HG02884 (cell line): ENCODE data around the gene NFATC1.

Experiments used
- ATAC-seq: cut with Tn5 transposase; IDR thresholded peaks from one replicate; pipeline ENCODE4 v1.9.1; 2021; ENCODE audit warnings: mild to moderate bottlenecking, moderate library complexity; ENCODE audit not compliant: unreplicated experiment

NFATC1 gene

DNA sequence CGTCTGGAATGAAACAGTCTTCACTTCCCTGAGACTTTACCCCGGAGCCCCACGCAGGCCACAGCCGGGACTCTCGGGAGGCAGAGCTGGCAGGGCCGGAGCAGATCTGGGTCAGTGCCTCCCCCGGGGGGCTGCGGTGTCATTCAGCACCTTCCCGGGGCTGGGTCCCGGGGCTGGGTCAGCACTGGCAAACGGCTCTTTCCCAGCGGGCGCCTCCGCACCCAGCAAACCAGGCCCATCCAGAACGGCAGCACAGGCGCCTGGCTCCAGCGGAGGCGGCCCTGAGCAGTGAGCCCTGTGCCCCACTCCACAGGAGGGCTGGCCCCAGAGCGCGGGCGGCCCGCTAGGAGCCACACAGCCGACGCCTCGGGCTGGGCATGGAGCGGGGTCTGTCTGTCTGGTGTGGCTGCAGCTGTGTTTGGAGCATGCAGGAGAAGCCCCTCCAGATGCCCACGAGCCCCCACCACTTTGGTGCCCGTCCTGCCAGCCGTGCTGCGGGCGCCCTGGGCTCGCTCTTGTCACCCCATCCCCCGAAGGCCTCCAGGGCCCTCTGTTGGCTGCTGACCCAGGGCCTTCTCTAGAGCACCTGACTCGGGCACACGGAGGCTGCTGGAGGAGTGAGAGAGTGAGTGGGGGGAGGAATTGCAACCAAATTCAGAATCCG lies 151.8 kb downstream of the NFATC1 start:
- ATAC-seq, result no peak

GRCh38 chr18:79548077-79548450 lies 152.3 kb downstream of the NFATC1 start:
- no peak for ATAC-seq

DNA sequence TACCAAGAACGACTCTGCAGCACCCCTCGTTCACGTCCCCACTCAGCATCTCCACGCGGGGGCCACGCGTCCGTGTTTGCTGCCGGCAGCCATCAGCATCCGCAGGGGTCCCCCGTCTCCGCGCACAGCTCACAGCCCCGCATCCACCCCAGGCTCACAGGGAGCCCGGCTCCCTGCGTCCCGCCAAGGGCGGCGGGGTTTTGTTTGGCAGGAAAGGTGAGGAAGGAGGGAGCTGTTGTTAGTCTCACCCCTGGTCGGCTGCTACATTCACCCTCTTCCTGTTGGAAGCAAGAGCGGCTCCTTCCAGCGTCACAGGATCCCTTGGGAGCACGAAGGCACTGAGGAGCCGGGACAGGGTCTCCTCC lies 152.9 kb downstream of the NFATC1 start:
- ATAC-seq, result no peak

DNA sequence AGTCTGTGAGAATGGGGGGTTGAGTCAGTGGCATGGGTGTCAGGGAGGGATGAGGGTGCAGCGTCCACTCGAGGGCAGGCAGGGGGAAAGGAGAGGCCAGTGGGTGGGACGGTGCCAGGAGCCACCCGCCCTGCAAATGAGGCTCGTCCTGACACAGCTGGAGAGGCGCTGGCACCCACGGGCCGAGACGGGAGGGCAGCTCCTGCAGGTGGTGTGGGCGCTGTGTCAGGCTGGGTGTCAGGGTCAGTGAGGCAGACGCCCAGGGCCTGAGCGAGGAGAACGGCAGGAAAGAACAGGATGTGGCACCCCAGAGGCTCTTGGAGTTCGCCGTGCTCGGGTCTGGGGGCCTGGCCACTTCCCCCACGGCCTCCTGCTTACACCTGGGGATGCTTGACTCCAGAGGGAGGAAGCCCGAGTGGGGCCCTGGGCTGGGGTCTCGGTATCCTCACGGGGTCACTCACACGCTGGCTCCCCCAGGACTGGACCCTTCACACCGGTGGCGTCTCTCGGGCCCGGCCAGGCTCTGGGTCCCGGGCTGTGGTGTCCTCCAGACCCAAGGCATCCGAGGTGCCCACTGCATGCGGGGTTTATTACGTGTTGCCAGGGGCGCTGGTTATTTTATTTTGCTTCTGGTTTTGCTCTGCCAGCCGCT lies 153.4 kb downstream of the NFATC1 start:
- ATAC-seq, result no peak

GRCh38 chr18:79549638-79550000 lies 153.9 kb downstream of the NFATC1 start:
- ATAC-seq, result no peak

DNA sequence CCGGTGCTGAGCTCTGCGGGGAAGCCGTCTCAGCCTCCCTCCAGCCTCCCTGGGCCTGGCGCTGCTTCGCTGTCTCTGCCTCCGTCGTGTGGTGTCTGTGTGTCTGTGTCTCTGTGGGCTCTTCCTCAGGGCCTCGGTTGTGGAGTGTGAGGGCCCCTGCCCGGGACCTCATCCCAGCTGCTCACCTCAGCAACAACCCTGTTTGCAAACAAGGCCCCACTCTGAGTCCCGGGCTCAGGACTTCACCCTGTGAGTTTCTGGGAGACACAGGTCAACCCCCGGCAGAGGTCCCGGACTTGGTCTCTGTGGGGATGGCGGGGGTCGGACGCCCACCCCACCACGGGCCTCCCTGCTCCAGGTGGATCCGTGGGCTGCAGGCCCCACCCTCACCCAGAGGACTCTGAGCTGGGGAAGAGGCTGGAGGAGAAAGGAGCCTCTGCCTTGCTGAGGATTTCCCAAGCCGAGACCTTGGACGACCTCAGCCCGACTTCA lies 156.5 kb downstream of the NFATC1 start:
- no peak for ATAC-seq

GRCh38 chr18:79552696-79553095 lies 157.0 kb downstream of the NFATC1 start:
- ATAC-seq, result no peak

DNA sequence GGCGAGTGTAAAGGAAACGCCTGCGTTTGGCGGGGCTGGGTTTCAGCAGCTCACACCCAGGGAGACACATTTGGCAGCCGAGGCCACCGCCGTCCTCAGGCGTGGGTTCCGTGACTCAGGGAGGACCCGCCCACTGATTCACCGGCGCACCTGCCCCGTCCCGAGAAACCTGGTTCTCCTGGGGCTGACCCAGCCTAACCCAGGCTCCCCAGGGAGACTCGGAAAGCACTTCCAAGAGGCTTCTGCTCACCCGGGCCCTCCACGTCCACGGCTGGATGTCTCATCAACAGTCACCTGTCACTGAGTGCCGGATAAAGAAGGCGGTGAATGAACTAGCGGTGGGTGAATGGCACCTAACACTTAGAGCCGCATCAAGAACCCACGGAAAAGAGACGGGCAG lies 157.4 kb downstream of the NFATC1 start:
- no peak for ATAC-seq

DNA sequence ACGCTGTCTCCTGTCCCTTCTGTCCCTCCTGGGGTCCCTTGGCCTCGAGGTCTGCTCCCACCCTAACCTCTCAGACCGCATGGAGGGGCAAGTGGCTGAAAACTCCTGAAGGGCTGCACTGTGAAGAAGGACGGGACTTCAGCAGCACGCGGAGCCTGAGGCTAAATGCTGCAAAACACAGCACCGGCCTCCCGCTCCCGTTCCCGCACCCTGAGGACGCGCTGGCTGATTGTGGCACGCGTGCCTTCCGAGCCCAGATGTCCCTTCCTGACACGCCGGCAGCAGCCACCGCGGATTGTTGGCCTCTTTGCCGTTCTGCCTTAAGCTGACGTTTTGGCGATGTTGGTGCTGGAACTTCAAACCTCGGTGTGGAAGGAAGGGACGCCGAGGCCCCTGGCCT lies 158.0 kb downstream of the NFATC1 start:
- ATAC-seq, result no peak

GRCh38 chr18:79554321-79554720 lies 158.6 kb downstream of the NFATC1 start:
- no peak for ATAC-seq

DNA sequence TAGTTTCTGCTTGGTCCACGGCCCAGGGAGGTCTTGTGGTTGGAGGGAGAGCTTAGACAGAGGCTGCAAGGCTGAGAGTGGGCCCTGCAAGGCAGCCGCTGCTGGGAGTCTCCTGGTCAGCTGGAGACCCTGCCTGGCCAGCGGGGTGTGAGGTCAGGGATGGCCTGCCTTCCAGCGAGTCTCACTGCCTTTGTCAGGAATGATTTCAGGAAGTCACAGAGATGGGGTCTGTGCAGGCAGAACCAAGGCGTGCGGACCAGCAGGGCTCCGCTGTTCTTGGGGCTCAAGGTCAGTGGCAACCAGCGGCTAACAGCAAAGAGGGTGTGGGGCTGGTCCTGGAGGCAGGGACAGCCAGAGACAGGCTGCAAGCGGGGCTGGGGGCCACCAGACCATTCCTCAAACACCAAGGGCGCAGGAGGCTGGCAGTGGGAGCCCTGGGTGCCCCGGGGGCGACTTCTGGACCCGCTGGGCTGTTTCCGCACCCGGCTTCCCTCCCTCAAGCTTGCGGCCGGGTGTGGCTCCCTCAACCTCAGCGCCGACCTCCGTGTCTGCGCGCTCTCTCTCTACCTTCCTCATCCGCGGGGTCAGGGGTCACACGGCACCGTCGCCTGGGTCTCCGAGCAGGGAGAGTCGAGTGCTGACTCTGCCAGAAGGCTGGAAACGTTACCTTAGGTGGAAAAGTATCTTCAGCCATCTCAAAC lies 159.4 kb downstream of the NFATC1 start:
- no peak for ATAC-seq

DNA sequence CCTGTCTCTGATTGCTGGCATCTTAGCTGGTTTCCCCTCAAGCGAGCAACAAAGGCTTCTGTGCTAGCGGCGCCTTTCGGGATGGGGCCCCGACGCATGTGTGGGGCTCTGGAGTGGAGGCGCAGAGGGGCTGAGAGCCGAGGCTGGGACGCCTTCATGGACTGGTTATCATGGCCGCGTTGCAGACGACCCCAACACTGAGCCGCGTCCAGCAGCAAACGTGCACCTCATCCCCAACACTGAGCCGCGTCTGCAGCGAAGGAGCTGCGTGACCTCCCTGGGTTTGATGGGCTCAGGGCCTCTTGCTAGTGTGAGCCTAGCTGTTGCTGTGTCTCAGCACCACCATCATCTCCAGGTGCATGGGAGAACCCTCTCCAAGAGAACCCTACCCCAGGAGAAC lies 160.2 kb downstream of the NFATC1 start:
- ATAC-seq, result no peak

GRCh38 chr18:79556829-79557585 lies 161.3 kb downstream of the NFATC1 start:
- no peak for ATAC-seq

DNA sequence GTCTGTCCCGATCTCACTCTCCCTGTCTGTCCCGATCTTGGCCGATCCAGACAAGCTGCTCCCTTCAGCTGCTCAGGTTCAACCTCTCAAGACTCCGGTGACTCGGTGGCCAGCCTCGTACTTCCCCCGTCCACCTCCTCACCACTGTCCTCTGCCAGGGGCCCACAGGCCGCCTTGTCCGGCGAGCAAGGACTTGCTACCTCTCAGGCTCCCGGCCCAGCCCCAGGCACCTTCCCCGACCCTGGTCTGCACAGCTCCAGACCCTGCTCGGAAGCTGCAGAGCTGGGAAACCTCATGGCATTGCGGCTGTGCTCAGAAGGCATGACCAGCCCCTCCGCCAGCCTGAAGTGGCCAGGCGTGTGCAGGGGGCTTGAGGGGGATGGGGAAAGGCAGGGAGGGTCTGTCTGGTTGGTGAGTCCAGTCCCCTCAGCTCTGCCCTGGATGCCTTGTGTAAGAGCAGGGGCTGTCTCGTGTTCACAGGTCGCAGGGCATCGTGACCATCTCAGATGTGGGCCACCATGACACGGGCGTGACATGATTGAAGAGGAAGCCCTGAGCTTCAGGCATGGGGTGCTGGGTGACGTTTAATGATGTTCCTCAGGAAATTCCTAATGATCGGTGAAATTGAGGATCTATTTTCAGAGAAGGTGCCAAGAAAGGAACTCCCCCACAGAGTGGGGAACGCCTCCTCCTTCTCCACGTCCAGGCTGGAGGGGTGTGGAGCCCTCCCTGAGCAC lies 162.6 kb downstream of the NFATC1 start:
- no peak for ATAC-seq

GRCh38 chr18:79558933-79559416 lies 163.2 kb downstream of the NFATC1 start:
- ATAC-seq, result no peak

DNA sequence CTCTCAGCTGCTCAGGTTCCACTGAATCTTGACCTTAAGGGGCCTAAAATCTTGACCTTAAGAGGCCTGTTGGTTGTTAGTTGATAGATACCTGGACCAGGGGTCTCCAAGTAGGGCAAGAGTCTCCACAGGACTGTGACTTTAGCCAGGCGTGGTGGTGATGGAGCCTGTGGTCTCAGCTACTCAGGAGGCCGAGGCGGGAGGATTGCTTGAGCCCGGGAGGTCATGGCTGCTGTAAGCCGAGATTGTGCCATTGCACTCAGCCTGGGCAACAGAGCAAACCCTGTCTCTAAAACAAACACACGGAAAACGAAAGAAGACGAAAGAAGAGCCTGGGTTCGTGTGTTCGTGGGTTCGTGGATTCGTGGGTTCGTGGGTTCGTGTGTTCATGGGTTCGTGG lies 163.7 kb downstream of the NFATC1 start:
- no peak for ATAC-seq

DNA sequence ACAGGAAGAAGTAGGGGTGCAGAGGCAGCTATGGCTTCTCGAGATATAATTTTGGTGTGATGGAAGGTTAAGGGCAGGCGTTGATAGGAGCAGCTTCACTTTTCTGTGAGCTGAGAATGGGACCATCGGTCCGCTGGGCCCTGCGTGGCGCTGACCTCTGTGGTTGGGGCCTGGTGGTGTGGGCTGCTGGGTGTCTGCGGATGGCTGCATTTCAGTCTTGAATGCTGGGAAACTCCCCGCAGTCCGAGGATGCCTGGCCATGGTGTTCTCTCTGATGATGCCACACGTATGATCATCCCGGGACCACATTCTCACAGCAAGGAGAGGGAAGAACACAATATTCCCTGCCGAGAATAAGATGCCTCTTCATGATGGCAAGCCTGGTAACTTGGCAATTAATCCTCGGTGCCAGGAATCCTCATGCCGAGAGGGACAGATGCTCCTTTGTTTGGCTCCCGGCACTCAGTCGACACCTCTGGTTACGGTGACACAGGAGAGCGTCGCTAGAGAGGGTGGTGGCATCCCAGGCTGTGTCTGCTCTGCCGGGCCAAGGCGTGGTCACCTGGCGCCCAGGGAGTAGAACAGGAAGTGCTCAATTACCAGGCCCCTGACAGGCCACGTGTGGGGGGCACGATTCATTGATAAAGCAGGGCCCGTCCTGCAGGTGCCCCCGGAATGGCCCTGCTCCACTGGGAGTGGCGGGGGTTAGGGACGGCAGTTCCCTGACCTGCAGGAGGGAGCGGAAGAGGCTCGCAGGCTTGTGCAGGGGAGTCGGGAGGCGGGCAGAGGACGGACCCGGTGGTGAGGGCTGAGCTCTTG lies 164.5 kb downstream of the NFATC1 start:
- ATAC-seq, result no peak

GRCh38 chr18:79560861-79561210 lies 165.1 kb downstream of the NFATC1 start:
- no peak for ATAC-seq

DNA sequence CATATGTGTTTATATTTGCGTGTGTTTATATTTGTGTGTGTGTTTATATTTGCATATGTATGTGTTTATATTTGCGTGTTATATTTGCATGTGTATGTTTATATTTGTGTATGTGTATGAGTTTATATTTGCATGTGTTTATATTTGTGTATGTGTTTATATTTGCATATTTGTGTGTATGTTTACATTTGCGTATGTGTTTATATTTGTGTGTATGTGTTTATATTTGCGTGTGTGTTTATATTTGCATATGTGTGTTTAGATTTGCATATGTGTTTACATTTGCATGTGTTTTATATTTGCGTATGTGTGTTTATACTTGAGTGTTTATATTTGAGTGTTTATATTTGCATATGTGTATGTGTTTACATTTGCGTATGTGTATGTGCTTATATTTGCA lies 168.2 kb downstream of the NFATC1 start:
- ATAC-seq, result no peak

- no peak for ATAC-seq
These were observed 168.7 kb downstream of the NFATC1 start for GRCh38 chr18:79564441-79564840.
